Measurements from ENCODE around the gene SRPK2.

SRPK2 gene

GRCh38 chr7:105173586-105173985 is 215.1 kb downstream of the SRPK2 start:
- Histone ChIP-seq H3K4me2 (no peak overlapping the region), H4K20me1 (ENCODE audit: insufficient read depth) (no peaks in the 10 kb centered on the region), H3K79me2 (ENCODE audit: insufficient read depth, low read depth) (peaks cover 33% of the 10 kb centered on the region), H3K4me1 (ENCODE audit: low read depth, poor library complexity, severe bottlenecking) (peaks cover 25% of the 10 kb centered on the region), H3K9ac (no peak overlapping the region), H3K36me3 (ENCODE audit: insufficient read depth) (no peaks in the 10 kb centered on the region), H3K27me3 (ENCODE audit: insufficient read depth, low read depth) (no peaks in the 10 kb centered on the region), H3K27ac (no peak overlapping the region), H3K4me3 (IDR thresholded peaks at IDR 0.05; ENCODE audit: insufficient read depth, low read depth, low read length) (no peak overlapping the region), H2AFZ (ENCODE audit: low read depth) (no peak overlapping the region)
- TF ChIP-seq CTCF (conservative IDR thresholded peaks at IDR 0.05; ENCODE audit: low read depth, low read length) = no peak

- Histone ChIP-seq H2AFZ (ENCODE audit: low read depth) (no peak overlapping the region), H3K9ac (no peak overlapping the region), H4K20me1 (ENCODE audit: insufficient read depth) (no peaks in the 10 kb centered on the region), H3K27me3 (ENCODE audit: insufficient read depth, low read depth) (no peaks in the 10 kb centered on the region), H3K27ac (no peak overlapping the region), H3K4me2 (no peak overlapping the region), H3K4me3 (IDR thresholded peaks at IDR 0.05; ENCODE audit: insufficient read depth, low read depth, low read length) (no peak overlapping the region), H3K4me1 (ENCODE audit: low read depth, poor library complexity, severe bottlenecking) (no peaks in the 10 kb centered on the region), H3K36me3 (ENCODE audit: insufficient read depth) (peaks cover 12% of the 10 kb centered on the region; the same call in 1 of the 2 replicates), H3K79me2 (ENCODE audit: insufficient read depth, low read depth) (no peaks in the 10 kb centered on the region)
- TF ChIP-seq CTCF (conservative IDR thresholded peaks at IDR 0.05; ENCODE audit: low read depth, low read length) = no peak
Observed at GRCh38 chr7:105164751-105165150, 224.0 kb downstream of the SRPK2 start.

GRCh38 chr7:105163718-105164117 is 225.0 kb downstream of the SRPK2 start:
- H3K36me3 ChIP-seq (ENCODE audit: insufficient read depth) = peaks cover 12% of the 10 kb centered on the region; the same call in 1 of the 2 replicates
- H2AFZ ChIP-seq (ENCODE audit: low read depth) = no peak overlapping the region
- no peak overlapping the region for H3K9ac ChIP-seq
- no peak overlapping the region for H3K27ac ChIP-seq
- no peaks in the 10 kb centered on the region for H3K27me3 ChIP-seq (ENCODE audit: insufficient read depth, low read depth)
- no peak overlapping the region for H3K4me2 ChIP-seq
- no peaks in the 10 kb centered on the region for H3K4me1 ChIP-seq (ENCODE audit: low read depth, poor library complexity, severe bottlenecking)
- no peaks in the 10 kb centered on the region for H3K79me2 ChIP-seq (ENCODE audit: insufficient read depth, low read depth)
- H4K20me1 ChIP-seq (ENCODE audit: insufficient read depth) = no peaks in the 10 kb centered on the region
- no peak for TF ChIP-seq CTCF (conservative IDR thresholded peaks at IDR 0.05; ENCODE audit: low read depth, low read length)
- H3K4me3 ChIP-seq (IDR thresholded peaks at IDR 0.05; ENCODE audit: insufficient read depth, low read depth, low read length) = no peak overlapping the region

- no peak for TF ChIP-seq CTCF (conservative IDR thresholded peaks at IDR 0.05; ENCODE audit: low read depth, low read length)
- no peaks in the 10 kb centered on the region for H3K27me3 ChIP-seq (ENCODE audit: insufficient read depth, low read depth)
- H4K20me1 ChIP-seq (ENCODE audit: insufficient read depth) = no peaks in the 10 kb centered on the region
- H3K4me3 ChIP-seq (IDR thresholded peaks at IDR 0.05; ENCODE audit: insufficient read depth, low read depth, low read length) = no peak overlapping the region
- H3K9ac ChIP-seq = no peak overlapping the region
- H3K79me2 ChIP-seq (ENCODE audit: insufficient read depth, low read depth) = no peaks in the 10 kb centered on the region
- H3K4me1 ChIP-seq (ENCODE audit: low read depth, poor library complexity, severe bottlenecking) = no peaks in the 10 kb centered on the region
- no peak overlapping the region for H3K27ac ChIP-seq
- no peaks in the 10 kb centered on the region for H3K36me3 ChIP-seq (ENCODE audit: insufficient read depth)
- no peak overlapping the region for H2AFZ ChIP-seq (ENCODE audit: low read depth)
- no peak overlapping the region for H3K4me2 ChIP-seq
Observed at GRCh38 chr7:105161366-105161765, 227.4 kb downstream of the SRPK2 start.
